Measurements from ENCODE around the gene MYRF. TPM values are rescaled to one million over a fixed set of nuclear protein-coding genes. Genes with fewer than 3 reads are reported as not detected.

Gene MYRF
- total and polyA plus RNA-seq, 9 of the 15 experiments (the other 6 are each of a cell fraction or from before 2014, with no cell fraction given): 2.3 to 25.8 (median 7.1) TPM

- TF ChIP-seq HDAC1 (IDR thresholded peaks at IDR 0.05) (peak in 1 of 2 experiments; percentile 54; a peak in 1 of 4 replicates), KDM1A (IDR thresholded peaks at IDR 0.05) (peak in 1 of 2 experiments; percentile 21; a peak in 1 of 4 replicates), CREB1 (IDR thresholded peaks at IDR 0.05) (peak; percentile 38; the same call in 1 of the 2 replicates), CREB1 (CRISPR knock-in tag; IDR thresholded peaks at IDR 0.05) (no peak), DPF2 (IDR thresholded peaks at IDR 0.05) (peak; percentile 67), CREM (IDR thresholded peaks at IDR 0.05; ENCODE audit: low read depth) (peak; percentile 53; the same call in 1 of the 2 replicates), HMGN3 (IDR thresholded peaks at IDR 0.05; ENCODE audit: borderline replicate concordance, extremely low read depth, insufficient read length, low read depth, low read length) (peak; percentile 65), TFAP4 (CRISPR knock-in tag; IDR thresholded peaks at IDR 0.05; ENCODE audit: borderline replicate concordance) (peak; percentile 28; the same call in 1 of the 2 replicates), TEAD1 (CRISPR knock-in tag; IDR thresholded peaks at IDR 0.05) (peak; percentile 88 to 91), NR0B1 (IDR thresholded peaks at IDR 0.05; ENCODE audit: partially characterized antibody) (no peak), TEAD4 (IDR thresholded peaks at IDR 0.05; ENCODE audit: low read length) (peak; percentile 77), TEAD4 (CRISPR knock-in tag; IDR thresholded peaks at IDR 0.05; ENCODE audit: borderline replicate concordance) (no peak), TBP (optimal IDR thresholded peaks at IDR 0.05; ENCODE audit: low read depth, low read length) (no peak), JUND (IDR thresholded peaks at IDR 0.05; ENCODE audit: borderline replicate concordance, low read depth, low read length) (peak; percentile 73), JUND (tag; IDR thresholded peaks at IDR 0.05; ENCODE audit: borderline replicate concordance, low read depth, low read length) (peak; percentile 38; the same call in 1 of the 3 replicates), CBFA2T3 (IDR thresholded peaks at IDR 0.05) (peak; percentile 48), JUN (IDR thresholded peaks at IDR 0.05; ENCODE audit: borderline replicate concordance, low read depth, low read length) (peak; percentile 60; the same call in 1 of the 2 replicates), JUN (CRISPR knock-in tag; IDR thresholded peaks at IDR 0.05; ENCODE audit: borderline replicate concordance) (no peak), TCF3 (CRISPR knock-in tag; IDR thresholded peaks at IDR 0.05) (peak; percentile 20; the same call in 1 of the 2 replicates), SMAD4 (CRISPR knock-in tag; conservative IDR thresholded peaks at IDR 0.05) (peak; percentile 80), ZBTB7A (IDR thresholded peaks at IDR 0.05; ENCODE audit: borderline replicate concordance, control insufficient read depth, low read depth, low read length) (peak; percentile 88; the same call in 1 of the 2 replicates), MNT (conservative IDR thresholded peaks at IDR 0.05) (0 out of 4 replicates have a peak, but pooled peaks of 1 of the 2 experiments have one; percentile 33)
- TF ChIP-seq, protein P1, sequence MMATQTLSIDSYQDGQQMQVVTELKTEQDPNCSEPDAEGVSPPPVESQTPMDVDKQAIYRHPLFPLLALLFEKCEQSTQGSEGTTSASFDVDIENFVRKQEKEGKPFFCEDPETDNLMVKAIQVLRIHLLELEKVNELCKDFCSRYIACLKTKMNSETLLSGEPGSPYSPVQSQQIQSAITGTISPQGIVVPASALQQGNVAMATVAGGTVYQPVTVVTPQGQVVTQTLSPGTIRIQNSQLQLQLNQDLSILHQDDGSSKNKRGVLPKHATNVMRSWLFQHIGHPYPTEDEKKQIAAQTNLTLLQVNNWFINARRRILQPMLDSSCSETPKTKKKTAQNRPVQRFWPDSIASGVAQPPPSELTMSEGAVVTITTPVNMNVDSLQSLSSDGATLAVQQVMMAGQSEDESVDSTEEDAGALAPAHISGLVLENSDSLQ (IDR thresholded peaks at IDR 0.05): peak; percentile 36; the same call in 1 of the 2 replicates
Observed at GRCh38 chr11:61754534-61755482, 2.4 kb downstream of the MYRF start (continued).

All from K562 (cell line).